Stimulated activated CD4-positive, alpha-beta T cell treated with anti-CD3 and anti-CD28 coated beads, Interleukin-1b, Interleukin-23, amount 100 ng/mL, for 48 hours (primary cell): ENCODE results near the gene BMP6.

ENCODE experiments used
- DNase-seq: peaks from one replicate; pipeline ENCODE4 v3.0.0-alpha.2; 2020

Gene BMP6

GRCh38 chr6:7747901-7748504 is 22.1 kb downstream of the BMP6 start:
- DNase-seq, result no peak

- no peak for DNase-seq
These were observed 23.6 kb downstream of the BMP6 start for GRCh38 chr6:7749478-7749877.

GRCh38 chr6:7750197-7750596 is 24.3 kb downstream of the BMP6 start:
- DNase-seq, result no peak

- DNase-seq, result no peak
These were observed 32.6 kb downstream of the BMP6 start for GRCh38 chr6:7758456-7758855.

- DNase-seq, result no peak
These were observed 33.4 kb downstream of the BMP6 start for GRCh38 chr6:7759320-7759719.

GRCh38 chr6:7761051-7761450 is 35.2 kb downstream of the BMP6 start:
- DNase-seq, result no peak

GRCh38 chr6:7762760-7763159 is 36.9 kb downstream of the BMP6 start:
- DNase-seq, result no peak

GRCh38 chr6:7763881-7764280 is 38.0 kb downstream of the BMP6 start:
- DNase-seq, result no peak

GRCh38 chr6:7765575-7766325 is 39.9 kb downstream of the BMP6 start:
- DNase-seq, result no peak

GRCh38 chr6:7769702-7770101 is 43.8 kb downstream of the BMP6 start:
- DNase-seq, result no peak

GRCh38 chr6:7770111-7770510 is 44.2 kb downstream of the BMP6 start:
- DNase-seq, result no peak

- DNase-seq, result no peak
These were observed 44.7 kb downstream of the BMP6 start for GRCh38 chr6:7770601-7771000.

GRCh38 chr6:7773322-7773721 is 47.4 kb downstream of the BMP6 start:
- DNase-seq, result no peak

- DNase-seq, result no peak
These were observed 48.0 kb downstream of the BMP6 start for GRCh38 chr6:7773914-7774313.

GRCh38 chr6:7776509-7776908 is 50.6 kb downstream of the BMP6 start:
- DNase-seq, result no peak

- DNase-seq, result no peak
These were observed 51.2 kb downstream of the BMP6 start for GRCh38 chr6:7777074-7777473.

- no peak for DNase-seq
These were observed 55.3 kb downstream of the BMP6 start for GRCh38 chr6:7781240-7781639.

- DNase-seq, result no peak
These were observed 58.3 kb downstream of the BMP6 start for GRCh38 chr6:7784248-7784647.

GRCh38 chr6:7784706-7785105 is 58.8 kb downstream of the BMP6 start:
- DNase-seq, result no peak

- no peak for DNase-seq
These were observed 59.5 kb downstream of the BMP6 start for GRCh38 chr6:7785243-7786035.

GRCh38 chr6:7786214-7786661 is 60.3 kb downstream of the BMP6 start:
- no peak for DNase-seq

GRCh38 chr6:7787137-7787608 is 61.3 kb downstream of the BMP6 start:
- no peak for DNase-seq

GRCh38 chr6:7787731-7788130 is 61.8 kb downstream of the BMP6 start:
- DNase-seq, result no peak

GRCh38 chr6:7794509-7794908 is 68.6 kb downstream of the BMP6 start:
- DNase-seq, result no peak
